Measurements from ENCODE around the gene NES. TPM values are rescaled to one million over a fixed set of nuclear protein-coding genes. Genes with fewer than 3 reads are reported as not detected.
A peak's percentile ranks its signal among the peaks of the same experiment; 100 is the strongest.

Gene NES
- total RNA-seq, 4 donors from 2014 or later, result 3.5 to 8.0 (median 5.4) TPM

- H3K4me1 ChIP-seq, result peaks cover 4 to 20% (median 5%) of the 10 kb centered on the region in 3 donors
- no peak within 1 kb of the TSS for H3K27ac ChIP-seq
- no peak within 1 kb of the TSS for H3K4me3 ChIP-seq
- H3K36me3 ChIP-seq, result no peaks in the 10 kb centered on the region
- H3K27me3 ChIP-seq, result peaks cover 4 to 88% (median 8%) of the 10 kb centered on the region in 4 donors
- intact Hi-C loops (cut with DNase I), result loop anchor here (10.0 kb wide), 1 partner anchor 234 kb away; no protein-coding TSS in a partner anchor
- TF ChIP-seq CTCF (IDR thresholded peaks at IDR 0.05) (peak in 3 of 6 experiments; percentile 12 to 27 (median 17)), POLR2A (IDR thresholded peaks at IDR 0.05) (no peak)
- H3K9me3 ChIP-seq, result no peaks in the 10 kb centered on the region
- DNase-seq, result no peak
- 9 to 10% methylated on average over 6 to 7 of the region's 7 CpGs for WGBS, 2 donors
Observed at GRCh38 chr1:156618853-156619581, 58.2 kb downstream of the NES start, which contains the start of gene HAPLN2. HAPLN2 (plus strand) TSS chr1:156619415; CDS start chr1:156623491, 4,076 bp downstream.

Other genes with a start within 250 kb of the NES start
- 10 to 100 TPM in 3 of 4 donors, 1 to 10 TPM in 1; 9.1 to 30.1 (median 12.1) TPM for gene MEF2D, start 176.6 kb downstream of the NES start, total RNA-seq
- 10 to 100 TPM in 1 of 4 donors, 1 to 10 TPM in 3; 7.1 to 12.8 (median 8.6) TPM for gene IQGAP3, start 104.8 kb downstream of the NES start, total RNA-seq
- gene TTC24, start 97.7 kb downstream of the NES start, total RNA-seq, result not detected
- gene NAXE, start 85.6 kb downstream of the NES start, total RNA-seq, result 10 to 100 TPM; 36.5 to 64.4 (median 52.8) TPM
- gene GPATCH4, start 75.9 kb downstream of the NES start, total RNA-seq, result 10 to 100 TPM; 14.0 to 41.8 (median 25.0) TPM
- under 1 TPM in 1 of 4 donors, not detected in 3; 0.18 TPM for gene HAPLN2, start 58.0 kb downstream of the NES start, total RNA-seq
- gene BCAN, start 35.3 kb downstream of the NES start, total RNA-seq, result not detected
- 100 to 1,000 TPM; 149 to 916 (median 441) TPM for gene CRABP2, start 28.2 kb upstream of the NES start, total RNA-seq
- gene METTL25B, start 51.1 kb upstream of the NES start, total RNA-seq, result 10 to 100 TPM in 3 of 4 donors, 1 to 10 TPM in 1; 9.7 to 44.9 (median 17.6) TPM
- gene ISG20L2, start 51.4 kb upstream of the NES start, total RNA-seq, result 10 to 100 TPM; 22.3 to 32.8 (median 28.4) TPM
- gene MRPL24, start 63.7 kb upstream of the NES start, total RNA-seq, result 10 to 100 TPM; 39.5 to 45.8 (median 42.3) TPM
- 100 to 1,000 TPM; 180 to 278 (median 236) TPM for gene HDGF, start 74.3 kb upstream of the NES start, total RNA-seq
- 10 to 100 TPM; 35.6 to 42.6 (median 38.3) TPM for gene PRCC, start 90.1 kb upstream of the NES start, total RNA-seq
- gene SH2D2A, start 139.4 kb upstream of the NES start, total RNA-seq, result 1 to 10 TPM in 2 of 4 donors, under 1 TPM in 1, not detected in 1; 0.32 to 2.0 (median 1.7) TPM
- not detected for gene INSRR, start 181.7 kb upstream of the NES start, total RNA-seq
- gene NTRK1, start 183.5 kb upstream of the NES start, total RNA-seq, result under 1 TPM in 2 of 4 donors, not detected in 2; 0.09 to 0.57 TPM
- gene PEAR1, start 216.3 kb upstream of the NES start, total RNA-seq, result 1 to 10 TPM; 1.1 to 4.6 (median 2.7) TPM
- gene LRRC71, start 243.2 kb upstream of the NES start, total RNA-seq, result not detected